Skin epidermis (tissue), 12 donors: ENCODE measurements around the gene HPSE2.
"Not testable (repeated sequence)": the region's sequence is repeated elsewhere in the genome, so short reads cannot be mapped to it uniquely, and the experiment has no call there.

Source experiments
- H3K27ac ChIP-seq, 21 experiments: fragments of 200-600 bp; sonication (generic) in 11 of 21; one replicate each; pipeline ENCODE4 v1.5.0; 2020; ENCODE audit warnings: mild to moderate bottlenecking in 3 of 21, inconsistent platforms in 2 of 21, moderate library complexity in 2 of 21
- H3K4me3 ChIP-seq, 7 experiments: fragments of 200-600 bp; sonication (generic) in 2 of 7; one replicate each; pipeline ENCODE4 v1.5.0; 2020; ENCODE audit warnings: inconsistent platforms in 2 of 7, mild to moderate bottlenecking in 2 of 7, moderate library complexity in 1 of 7

Gene HPSE2

DNA sequence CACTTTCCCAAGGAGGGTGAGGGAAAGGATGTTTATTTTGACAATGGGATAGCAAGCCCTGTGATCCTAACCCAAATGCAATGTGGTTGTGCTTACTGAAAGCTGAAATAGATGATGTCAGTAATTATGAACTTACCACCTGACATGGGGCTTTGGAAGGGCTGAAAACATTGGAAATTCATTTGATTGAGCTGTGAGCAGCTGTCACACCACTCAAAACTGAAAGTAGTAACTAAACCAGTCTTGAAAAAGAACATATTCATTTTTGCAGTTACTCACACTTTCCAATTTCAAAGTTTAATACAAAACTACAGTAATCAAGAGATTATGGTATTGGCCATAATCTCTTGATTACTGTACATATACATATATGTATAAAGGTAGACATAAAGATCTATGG is 633.4 kb downstream of the HPSE2 start:
- H3K4me3 ChIP-seq = no peak overlapping the region
- H3K27ac ChIP-seq = no peak overlapping the region

DNA sequence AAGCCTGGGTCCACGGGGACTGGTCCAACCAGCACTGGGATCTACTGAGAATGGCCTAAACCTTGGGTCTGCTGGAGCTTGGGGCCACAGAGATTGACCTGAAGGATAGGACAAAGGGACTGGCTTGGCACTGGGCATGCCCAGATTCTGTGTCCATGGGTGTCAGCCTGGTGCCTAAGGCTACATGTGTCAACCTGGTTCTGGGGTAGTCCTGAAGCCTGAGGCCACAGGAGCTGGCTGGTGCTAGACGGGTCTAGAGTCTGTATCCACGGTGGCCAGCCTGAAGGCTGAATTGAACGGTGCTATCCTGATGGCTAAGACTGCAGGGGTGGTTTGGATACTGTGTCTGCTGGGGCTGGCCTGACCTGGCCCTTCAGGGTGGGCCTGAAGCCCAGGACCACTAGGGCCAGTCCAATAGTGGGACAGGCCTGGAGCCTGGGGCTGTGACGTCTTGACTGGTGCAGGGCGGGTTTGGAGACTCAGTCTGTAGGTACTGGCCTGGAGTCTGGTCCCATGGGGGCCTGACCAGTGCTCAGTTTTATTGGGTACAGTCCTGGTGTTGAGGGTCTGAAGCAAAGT is 636.5 kb downstream of the HPSE2 start:
- Histone ChIP-seq H3K27ac (no peak overlapping the region), H3K4me3 (no peak overlapping the region)

GRCh38 chr10:98596404-98596803 is 639.2 kb downstream of the HPSE2 start:
- H3K4me3 ChIP-seq = no peak overlapping the region
- H3K27ac ChIP-seq = no peak overlapping the region

DNA sequence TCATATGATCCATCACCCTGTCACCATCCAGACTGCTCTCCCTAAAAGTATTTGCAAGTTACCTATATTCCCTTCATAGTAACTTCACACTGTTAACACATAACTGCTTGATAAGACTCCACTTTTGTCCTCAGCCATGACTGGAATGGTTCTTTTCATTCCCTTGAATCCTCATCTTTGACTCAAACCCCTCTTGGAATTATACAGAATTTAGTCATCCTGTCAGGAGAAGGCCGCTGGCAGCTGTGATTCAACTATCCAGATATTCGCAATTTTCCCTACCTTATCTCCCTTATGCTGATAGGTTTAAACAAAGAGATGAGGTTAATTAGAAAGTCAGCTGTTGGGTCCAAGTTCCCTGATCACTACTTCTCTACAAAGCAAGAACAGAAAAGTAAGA is 646.0 kb downstream of the HPSE2 start:
- H3K27ac ChIP-seq = no peak overlapping the region

GRCh38 chr10:98589007-98589406 is 646.6 kb downstream of the HPSE2 start:
- no peak overlapping the region for H3K27ac ChIP-seq

More for the DNA sequence above, 646.0 kb downstream of the HPSE2 start:
- no peak overlapping the region for H3K4me3 ChIP-seq

GRCh38 chr10:98587156-98587837 is 648.4 kb downstream of the HPSE2 start:
- peak overlapping the region in 2 of 21 experiments; percentile 20 to 38 for H3K27ac ChIP-seq
- no peak overlapping the region for H3K4me3 ChIP-seq

More at GRCh38 chr10:98589007-98589406, 646.6 kb downstream of the HPSE2 start:
- no peak overlapping the region for H3K4me3 ChIP-seq

DNA sequence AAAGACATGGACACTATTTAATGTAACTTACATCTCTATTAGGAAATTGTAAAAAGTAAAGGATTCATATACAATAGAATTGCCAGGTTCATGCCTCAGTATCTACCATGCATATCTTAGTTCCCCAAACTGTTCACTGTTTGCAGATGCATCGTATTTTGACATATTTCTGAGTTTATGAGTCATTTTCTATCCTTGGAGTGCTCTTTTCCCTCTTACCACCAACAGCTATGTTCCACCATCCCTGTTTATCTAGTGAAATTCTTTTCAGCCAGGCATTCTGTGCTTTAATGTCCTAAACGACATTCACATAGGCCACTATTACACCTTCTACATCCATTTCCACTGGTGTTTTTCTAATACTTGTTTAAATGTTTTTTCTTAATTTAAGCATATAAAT is 649.6 kb downstream of the HPSE2 start:
- Histone ChIP-seq H3K4me3 (no peak overlapping the region), H3K27ac (no peak overlapping the region)

DNA sequence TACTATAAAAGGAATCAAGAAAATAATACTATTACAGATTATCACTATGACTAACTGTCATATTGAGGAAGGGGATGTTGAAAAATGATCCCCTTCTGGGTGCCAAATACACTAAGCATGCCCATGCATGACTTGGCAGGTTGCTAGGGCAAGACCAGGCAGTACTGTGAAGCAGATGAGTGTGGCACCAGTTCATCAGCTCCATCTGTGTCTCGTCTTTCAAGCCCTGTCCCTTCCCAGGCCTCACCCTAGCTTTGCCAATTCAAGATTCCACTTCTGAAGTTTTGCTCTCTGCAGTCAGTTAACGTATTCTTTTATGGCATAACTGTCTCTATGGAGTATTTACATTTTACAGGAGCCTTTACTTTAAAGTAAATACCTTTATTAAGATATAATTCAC is 653.3 kb downstream of the HPSE2 start:
- no peak overlapping the region for H3K27ac ChIP-seq
- H3K4me3 ChIP-seq = no peak overlapping the region

DNA sequence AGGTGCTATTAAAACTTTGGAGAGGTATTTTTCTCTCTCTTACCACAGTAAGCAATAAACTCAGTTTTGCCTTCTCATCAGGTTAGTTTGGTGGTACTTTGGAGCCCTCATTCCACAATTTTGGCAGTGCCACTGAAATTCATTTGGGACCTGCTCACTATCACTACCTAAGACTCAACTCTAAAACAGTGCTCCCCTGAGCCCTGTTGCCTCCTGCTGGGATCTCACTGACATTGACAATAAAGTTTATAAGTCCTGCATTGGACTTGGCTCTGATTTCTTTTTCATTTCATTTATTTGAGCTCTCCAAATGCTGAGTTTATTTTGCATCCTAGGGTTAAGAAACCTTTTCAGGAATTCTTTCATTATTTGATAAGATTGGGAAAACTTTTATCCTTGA is 658.1 kb downstream of the HPSE2 start:
- Histone ChIP-seq H3K4me3 (no peak overlapping the region), H3K27ac (no peak overlapping the region)

DNA sequence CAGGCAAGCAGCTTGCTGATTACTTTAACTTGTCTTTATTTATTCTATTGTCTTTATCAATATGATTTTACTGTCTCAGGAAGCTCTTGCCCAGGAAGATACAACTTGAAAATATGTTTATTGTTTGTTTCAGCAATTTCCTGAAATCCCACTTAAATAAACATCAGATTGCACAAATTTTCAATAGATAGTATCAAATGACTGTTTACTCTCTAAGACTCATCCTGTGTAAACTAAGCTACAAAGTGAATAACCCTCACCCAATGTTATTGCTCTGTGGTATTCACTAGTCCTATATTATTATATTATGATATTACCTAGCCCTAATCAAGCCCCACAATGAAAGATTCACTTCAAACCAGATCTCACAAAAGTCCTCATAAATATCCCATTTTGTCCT is 658.5 kb downstream of the HPSE2 start:
- no peak overlapping the region for H3K27ac ChIP-seq
- no peak overlapping the region for H3K4me3 ChIP-seq

DNA sequence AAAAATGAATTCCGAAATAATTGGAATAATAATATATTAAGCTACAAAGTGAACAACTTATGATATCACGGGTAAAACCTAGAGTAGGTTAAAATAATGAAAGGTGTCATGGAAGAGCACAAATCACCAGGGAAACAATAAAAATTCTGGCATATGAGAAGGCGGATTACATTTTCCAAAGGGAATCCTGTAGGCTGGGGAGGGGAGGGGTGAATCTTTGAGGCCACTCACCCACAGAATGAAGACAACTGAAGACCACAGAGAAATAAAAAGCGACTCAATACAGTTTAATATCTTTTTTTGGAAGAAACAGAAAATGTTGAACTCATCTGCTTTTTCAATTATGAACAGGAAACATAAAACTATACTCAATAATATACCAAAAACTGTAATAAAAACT is 659.6 kb downstream of the HPSE2 start:
- Histone ChIP-seq H3K4me3 (no peak overlapping the region), H3K27ac (no peak overlapping the region)

- no peak overlapping the region for H3K4me3 ChIP-seq
- no peak overlapping the region for H3K27ac ChIP-seq
Observed at GRCh38 chr10:98572594-98572993, 663.1 kb downstream of the HPSE2 start.

DNA sequence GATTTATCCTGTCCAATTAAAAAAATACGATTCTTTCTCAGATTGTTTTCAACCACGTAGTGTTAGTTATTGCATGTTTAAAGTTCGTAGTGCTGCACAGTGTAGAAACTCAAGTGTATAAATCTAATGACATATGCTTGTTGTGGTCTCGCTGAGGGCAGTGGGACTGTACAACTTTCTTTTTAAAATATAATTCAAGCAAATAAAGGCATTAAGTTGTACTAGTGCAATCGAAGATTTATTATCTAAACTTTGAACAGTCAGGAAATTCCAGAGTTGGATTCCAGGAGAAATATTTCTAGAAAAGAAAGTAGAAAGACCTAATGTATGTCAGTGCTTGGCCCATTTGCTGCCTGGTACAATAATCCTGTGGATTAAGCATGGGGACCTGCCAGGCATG is 664.8 kb downstream of the HPSE2 start:
- no peak overlapping the region for H3K27ac ChIP-seq

DNA sequence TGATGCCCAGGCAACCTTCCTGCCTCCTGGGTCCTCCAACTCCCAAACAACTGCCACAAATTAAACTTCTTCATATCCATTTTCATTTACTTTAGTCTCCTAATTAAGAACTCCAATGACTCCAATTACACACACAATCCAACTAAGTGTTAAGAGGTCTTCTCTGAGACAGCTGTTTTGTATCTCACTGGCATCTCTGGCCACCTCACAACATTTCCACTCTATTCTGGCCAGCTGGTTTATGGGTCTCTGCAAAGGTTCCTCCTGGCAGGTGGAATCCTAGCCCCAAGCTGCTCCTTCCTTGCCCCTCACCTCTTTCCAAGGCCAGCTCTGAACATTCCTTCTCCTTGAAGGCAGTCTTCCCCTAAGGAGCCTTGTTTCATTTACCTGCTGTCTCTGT is 665.8 kb downstream of the HPSE2 start:
- H3K27ac ChIP-seq = no peak overlapping the region
- H3K4me3 ChIP-seq = no peak overlapping the region

More for the DNA sequence above, 664.8 kb downstream of the HPSE2 start:
- no peak overlapping the region for H3K4me3 ChIP-seq

GRCh38 chr10:98568551-98568950 is 667.1 kb downstream of the HPSE2 start:
- Histone ChIP-seq H3K4me3 (no peak overlapping the region), H3K27ac (no peak overlapping the region)

DNA sequence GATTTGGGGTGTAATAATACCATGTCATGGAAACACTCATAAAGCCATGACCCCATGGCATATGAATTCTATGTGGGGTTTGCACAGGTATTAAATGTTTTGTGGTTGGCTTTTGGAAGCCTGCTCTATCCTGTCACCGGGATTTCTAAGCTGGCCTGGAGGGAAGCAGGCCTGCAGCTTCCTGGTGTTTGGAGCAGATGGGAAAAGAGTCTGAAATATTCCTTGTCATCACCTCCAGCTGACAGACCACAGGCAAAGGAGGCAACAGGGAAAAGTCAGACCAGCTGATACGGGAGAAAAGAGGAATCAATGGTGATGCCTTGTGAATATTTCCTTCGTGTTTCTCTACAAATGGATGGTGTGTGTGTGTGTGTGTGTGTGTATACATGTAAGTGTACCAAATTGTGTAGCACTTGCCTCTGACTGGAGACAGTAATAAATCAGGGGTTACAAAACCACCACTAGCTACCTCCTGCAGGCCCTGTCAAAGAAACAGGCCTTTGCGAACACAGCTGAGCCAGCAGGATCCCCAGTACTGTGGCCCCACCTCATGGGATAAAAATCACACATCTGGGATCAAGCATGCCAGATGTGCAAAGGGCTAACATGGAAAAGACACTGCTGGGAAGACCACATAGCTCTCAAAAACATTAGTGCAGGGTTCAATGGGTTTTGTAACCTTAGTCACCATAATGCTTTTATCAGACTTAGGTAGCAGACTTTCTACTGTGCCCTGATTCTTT is 668.1 kb downstream of the HPSE2 start:
- Histone ChIP-seq H3K27ac (no peak overlapping the region), H3K4me3 (no peak overlapping the region)

- Histone ChIP-seq H3K27ac (no peak overlapping the region), H3K4me3 (no peak overlapping the region)
Observed at GRCh38 chr10:98563811-98564210, 671.8 kb downstream of the HPSE2 start.

DNA sequence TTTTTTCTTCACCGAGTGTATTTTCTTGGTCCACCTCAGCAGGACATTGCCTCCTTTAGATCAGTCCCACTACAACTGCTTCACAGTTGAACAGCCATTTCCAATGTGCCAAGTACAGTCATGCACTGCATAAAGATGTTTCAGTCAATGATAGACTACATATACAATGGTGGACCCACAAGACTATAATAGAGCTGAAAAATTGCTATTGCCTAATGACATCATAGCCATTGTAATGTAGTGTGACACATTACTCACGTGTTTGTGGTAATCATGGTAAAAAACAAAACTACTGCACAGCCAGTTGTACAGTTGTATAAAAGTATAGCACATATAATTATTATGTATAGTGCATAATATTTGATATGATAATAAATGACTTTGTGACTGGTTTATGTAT is 675.1 kb downstream of the HPSE2 start:
- H3K27ac ChIP-seq = no peak overlapping the region
- H3K4me3 ChIP-seq = no peak overlapping the region

DNA sequence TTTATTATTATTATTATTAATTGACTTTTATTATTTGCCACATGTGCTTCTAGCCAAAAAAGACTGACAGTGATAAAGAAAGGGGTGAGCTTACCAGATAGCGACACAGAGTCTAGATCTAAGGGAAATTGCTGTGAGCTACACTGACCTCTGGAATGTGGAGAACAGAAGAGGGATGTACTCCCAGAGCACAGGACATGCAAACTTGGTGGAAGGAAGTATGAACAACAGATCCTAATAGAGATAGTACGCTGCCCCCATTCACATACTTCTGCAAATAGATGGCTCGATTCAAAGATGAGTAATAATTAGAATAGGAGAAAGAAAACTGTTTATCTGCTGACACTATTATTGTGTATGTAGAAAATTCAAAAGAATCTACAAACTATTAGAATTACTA is 679.6 kb downstream of the HPSE2 start:
- no peak overlapping the region for H3K4me3 ChIP-seq
- no peak overlapping the region for H3K27ac ChIP-seq

- H3K27ac ChIP-seq = no peak overlapping the region
- no peak overlapping the region for H3K4me3 ChIP-seq
Observed at GRCh38 chr10:98555021-98555619, 680.5 kb downstream of the HPSE2 start.

DNA sequence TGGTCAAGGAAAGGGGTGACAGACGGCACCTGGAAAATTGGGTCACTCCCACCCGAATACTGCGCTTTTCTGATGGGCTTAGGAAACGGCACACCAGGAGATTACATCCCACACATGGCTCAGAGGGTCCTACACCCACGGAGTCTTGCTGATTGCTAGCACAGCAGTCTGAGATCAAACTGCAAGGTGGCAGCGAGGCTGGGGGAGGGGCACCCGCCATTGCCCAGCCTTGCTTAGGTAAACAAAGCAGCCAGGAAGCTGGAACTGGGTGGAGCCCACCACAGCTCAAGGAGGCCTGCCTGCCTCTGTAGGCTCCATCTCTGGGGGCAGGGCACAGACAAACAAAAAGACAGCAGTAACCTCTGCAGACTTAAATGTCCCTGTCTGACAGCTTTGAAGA is 694.1 kb downstream of the HPSE2 start:
- not testable (repeated sequence) for H3K27ac ChIP-seq, H3K4me3 ChIP-seq
